Ascending aorta (tissue), 2 donors: ENCODE measurements around the gene TNNC1. TPM values are rescaled to one million over a fixed set of nuclear protein-coding genes. Genes with fewer than 3 reads are reported as not detected.

ENCODE experiments used
- DNase-seq, 2 donors: peaks; one replicate each; pipeline ENCODE4 v3.0.0-alpha.2; 2019; ENCODE audit warnings: low spot score in 2 of 2
- H3K27ac ChIP-seq, 2 donors: fragments of 200-600 bp; sonication (generic); one replicate each; pipeline ENCODE4 v1.5.1; 2016 to 2017; ENCODE audit warnings: mild to moderate bottlenecking in 1 of 2
- H3K27me3 ChIP-seq: fragments of 200-600 bp; sonication (generic); one replicate; pipeline ENCODE4 v1.5.1; 2017
- H3K36me3 ChIP-seq, 2 donors: fragments of 200-600 bp; sonication (generic); one replicate each; pipeline ENCODE4 v1.5.1; 2016
- H3K4me1 ChIP-seq, 2 donors: fragments of 200-600 bp; sonication (generic); one replicate each; pipeline ENCODE4 v1.5.1; 2016 to 2017; ENCODE audit warnings: mild to moderate bottlenecking in 1 of 2
- H3K4me3 ChIP-seq, 2 donors: fragments of 200-600 bp; sonication (generic); one replicate each; pipeline ENCODE4 v1.5.1; 2016 to 2017; ENCODE audit warnings: mild to moderate bottlenecking in 1 of 2
- H3K9me3 ChIP-seq, 2 donors: fragments of 200-600 bp; sonication (generic); one replicate each; pipeline ENCODE4 v1.5.1; 2016
- CTCF ChIP-seq, 3 experiments: fragments of 200-600 bp in 2 of 3; fragments of 450-650 bp in 1 of 3; sonication (generic) in 2 of 3; IDR thresholded peaks; one replicate each; pipeline ENCODE4 v1.5.1; 2016 to 2019; ENCODE audit warnings: antibody characterized with exemption in 3 of 3, mild to moderate bottlenecking in 1 of 3, moderate library complexity in 1 of 3
- intact Hi-C: fragments of 100-400 bp; cut with DNase I; formaldehyde crosslinking; loops from one replicate; pipeline ENCODE4 v1.15.1; 2023
- total RNA-seq: library from RNA; depleted of rRNA; stranded (reverse); fragments of >200 nt; gene quantifications from one replicate; pipeline ENCODE4 v1.1.0, GENCODE V29; 2016

TNNC1 gene
- 68.6 TPM for total RNA-seq

GRCh38 chr3:52453496-52454249 is at the start of gene TNNC1:
Gene TNNC1, minus strand, starts transcription at chr3:52454041. Its CDS starts 26 bp downstream, at chr3:52454015.
- no peaks in the 10 kb centered on the region for H3K27me3 ChIP-seq
- H3K4me1 ChIP-seq: peaks cover 12 to 14% of the 10 kb centered on the region in 2 donors
- no peak for TF ChIP-seq CTCF (IDR thresholded peaks at IDR 0.05)
- H3K4me3 ChIP-seq: peak within 1 kb of the TSS; percentile 93 to 94
- intact Hi-C loops: loop anchor here (2.0 to 10.0 kb wide), 2 partner anchors 83 to 231 kb away; partner anchors contain the start of genes GNL3, PBRM1 and UQCC5
- peaks cover 8 to 9% of the 10 kb centered on the region in 2 donors for H3K36me3 ChIP-seq
- no peaks in the 10 kb centered on the region for H3K9me3 ChIP-seq
- no peak for DNase-seq
- peak within 1 kb of the TSS; percentile 89 to 94 for H3K27ac ChIP-seq

- H3K4me1 ChIP-seq: no peaks in the 10 kb centered on the region
- DNase-seq: no peak
- TF ChIP-seq CTCF (IDR thresholded peaks at IDR 0.05): no peak
Measured at GRCh38 chr3:52502808-52503350, 49.0 kb upstream of the TNNC1 start.

GRCh38 chr3:52502001-52502400 is 48.2 kb upstream of the TNNC1 start:
- Histone ChIP-seq H3K4me1 (no peaks in the 10 kb centered on the region), H3K27ac (no peak overlapping the region), H3K9me3 (no peaks in the 10 kb centered on the region), H3K4me3 (no peak overlapping the region), H3K27me3 (no peaks in the 10 kb centered on the region), H3K36me3 (no peaks in the 10 kb centered on the region)
- intact Hi-C loops: no loop called here
- TF ChIP-seq CTCF (IDR thresholded peaks at IDR 0.05): no peak
- no peak for DNase-seq

More at GRCh38 chr3:52502808-52503350, 49.0 kb upstream of the TNNC1 start:
- intact Hi-C loops: no loop called here
- H3K27ac ChIP-seq: no peak overlapping the region
- H3K9me3 ChIP-seq: no peaks in the 10 kb centered on the region
- H3K27me3 ChIP-seq: no peaks in the 10 kb centered on the region
- no peak overlapping the region for H3K4me3 ChIP-seq
- no peaks in the 10 kb centered on the region for H3K36me3 ChIP-seq

GRCh38 chr3:52501046-52501445 is 47.2 kb upstream of the TNNC1 start:
- DNase-seq: no peak
- Histone ChIP-seq H3K4me3 (no peak overlapping the region), H3K27me3 (no peaks in the 10 kb centered on the region), H3K9me3 (no peaks in the 10 kb centered on the region), H3K36me3 (no peaks in the 10 kb centered on the region), H3K4me1 (no peaks in the 10 kb centered on the region), H3K27ac (no peak overlapping the region)
- intact Hi-C loops: no loop called here
- no peak for TF ChIP-seq CTCF (IDR thresholded peaks at IDR 0.05)

GRCh38 chr3:52498137-52499054 is 44.6 kb upstream of the TNNC1 start:
- no peak overlapping the region for H3K4me3 ChIP-seq
- H3K27ac ChIP-seq: no peak overlapping the region
- peaks cover 1 to 3% of the 10 kb centered on the region in 2 donors for H3K36me3 ChIP-seq
- H3K9me3 ChIP-seq: no peaks in the 10 kb centered on the region
- H3K27me3 ChIP-seq: no peaks in the 10 kb centered on the region
- intact Hi-C loops: no loop called here
- no peak for TF ChIP-seq CTCF (IDR thresholded peaks at IDR 0.05)
- DNase-seq: peak; percentile 38 to 81
- H3K4me1 ChIP-seq: no peaks in the 10 kb centered on the region
